ENCODE results near the gene CMBL. TPM values are rescaled to one million over a fixed set of nuclear protein-coding genes. Genes with fewer than 3 reads are reported as not detected.

CMBL gene
- polyA plus RNA-seq, 3 donors, result 0.39 to 5.4 TPM; not detected in 1

GRCh38 chr5:10277773-10278630, 29.7 kb downstream of the CMBL start:
- Mint-ChIP-seq H3K27me3 (ENCODE audit: low read depth in 3 of 3) (peaks cover 17 to 32% (median 21%) of the 10 kb centered on the region in 3 donors), H3K9me3 (peaks cover 0 to 14% (median 10%) of the 10 kb centered on the region in 7 donors), H3K4me3 (no peak overlapping the region), H3K4me1 (peaks cover 9% of the 10 kb centered on the region), H3K27ac (peak overlapping the region in 1 of 7 donors; percentile 57), H3K36me3 (no peaks in the 10 kb centered on the region)
- Histone ChIP-seq H3K27ac (ENCODE audit: low read depth in 1 of 2, low read length in 2 of 2) (no peak overlapping the region), H3K27me3 (ENCODE audit: control insufficient read depth in 2 of 2, insufficient read depth in 2 of 2, low read length in 2 of 2) (peaks cover 3 to 5% of the 10 kb centered on the region in 2 donors), H3K9ac (ENCODE audit: insufficient read depth, low read length, poor library complexity, severe bottlenecking) (no peak overlapping the region), H3K36me3 (replicated peaks in 1 of 2; ENCODE audit: control insufficient read depth in 1 of 2, insufficient read depth in 2 of 2, low read length in 2 of 2) (no peaks in the 10 kb centered on the region), H4K20me1 (ENCODE audit: insufficient read depth, low read length) (no peaks in the 10 kb centered on the region), H3K9me3 (replicated peaks in 1 of 2; ENCODE audit: control insufficient read depth in 1 of 2, insufficient read depth in 1 of 2, low read length in 2 of 2) (peaks cover 0 to 12% of the 10 kb centered on the region in 2 donors), H3K4me3 (replicated peaks in 1 of 3; ENCODE audit: low read depth in 2 of 3, low read length in 3 of 3) (no peak overlapping the region), H2AFZ (ENCODE audit: insufficient read depth, low read depth, low read length, poor library complexity, severe bottlenecking) (no peak overlapping the region), H3K4me2 (replicated peaks; ENCODE audit: extremely low read depth, low read length, poor library complexity, severe bottlenecking) (no peak overlapping the region), H3K4me1 (ENCODE audit: control insufficient read depth in 1 of 2, insufficient read depth in 2 of 2, low read length in 2 of 2) (no peaks in the 10 kb centered on the region), H3K79me2 (ENCODE audit: insufficient read depth, low read length) (no peaks in the 10 kb centered on the region)
- intact Hi-C loops (cut with micrococcal nuclease), result no loop called here
- no peak for DNase-seq
- WGBS (ENCODE audit: insufficient coverage), result 97% methylated on average over 12 of the region's 13 CpGs
- no peak for TF ChIP-seq CTCF (IDR thresholded peaks at IDR 0.05)

GRCh38 chr5:10276691-10277090, 31.0 kb downstream of the CMBL start:
- no peak for DNase-seq
- intact Hi-C loops (cut with micrococcal nuclease), result no loop called here
- 100% methylated on average over 3 of the region's 7 CpGs for WGBS (ENCODE audit: insufficient coverage)
- H3K9me3 ChIP-seq (replicated peaks in 1 of 2; ENCODE audit: control insufficient read depth in 1 of 2, insufficient read depth in 1 of 2, low read length in 2 of 2), result peaks cover 0 to 12% of the 10 kb centered on the region in 2 donors
- peaks cover 3 to 10% of the 10 kb centered on the region in 2 donors for H3K27me3 ChIP-seq (ENCODE audit: control insufficient read depth in 2 of 2, insufficient read depth in 2 of 2, low read length in 2 of 2)
- peaks cover 0 to 7% of the 10 kb centered on the region in 2 donors for H3K4me1 ChIP-seq (ENCODE audit: control insufficient read depth in 1 of 2, insufficient read depth in 2 of 2, low read length in 2 of 2)
- Mint-ChIP-seq H3K9me3 (peaks cover 0 to 15% (median 14%) of the 10 kb centered on the region in 7 donors), H3K4me1 (peaks cover 20% of the 10 kb centered on the region), H3K36me3 (no peaks in the 10 kb centered on the region), H3K27ac (no peak overlapping the region), H3K4me3 (no peak overlapping the region), H3K27me3 (ENCODE audit: low read depth in 3 of 3) (peaks cover 20 to 38% (median 29%) of the 10 kb centered on the region in 3 donors)
- H3K9ac ChIP-seq (ENCODE audit: insufficient read depth, low read length, poor library complexity, severe bottlenecking), result no peak overlapping the region
- no peaks in the 10 kb centered on the region for H4K20me1 ChIP-seq (ENCODE audit: insufficient read depth, low read length)
- H3K79me2 ChIP-seq (ENCODE audit: insufficient read depth, low read length), result no peaks in the 10 kb centered on the region
- H2AFZ ChIP-seq (ENCODE audit: insufficient read depth, low read depth, low read length, poor library complexity, severe bottlenecking), result no peak overlapping the region
- TF ChIP-seq CTCF (IDR thresholded peaks at IDR 0.05), result no peak
- no peak overlapping the region for H3K4me3 ChIP-seq (replicated peaks in 1 of 3; ENCODE audit: low read depth in 2 of 3, low read length in 3 of 3)
- no peaks in the 10 kb centered on the region for H3K36me3 ChIP-seq (replicated peaks in 1 of 2; ENCODE audit: control insufficient read depth in 1 of 2, insufficient read depth in 2 of 2, low read length in 2 of 2)
- no peak overlapping the region for H3K4me2 ChIP-seq (replicated peaks; ENCODE audit: extremely low read depth, low read length, poor library complexity, severe bottlenecking)
- H3K27ac ChIP-seq (ENCODE audit: low read depth in 1 of 2, low read length in 2 of 2), result no peak overlapping the region
